ENCODE data around the gene IL4I1. TPM values are rescaled to one million over a fixed set of nuclear protein-coding genes. Genes with fewer than 3 reads are reported as not detected.

IL4I1 gene
- total RNA-seq, 1 experiment from 2014 or later: 8.2 TPM

DNA sequence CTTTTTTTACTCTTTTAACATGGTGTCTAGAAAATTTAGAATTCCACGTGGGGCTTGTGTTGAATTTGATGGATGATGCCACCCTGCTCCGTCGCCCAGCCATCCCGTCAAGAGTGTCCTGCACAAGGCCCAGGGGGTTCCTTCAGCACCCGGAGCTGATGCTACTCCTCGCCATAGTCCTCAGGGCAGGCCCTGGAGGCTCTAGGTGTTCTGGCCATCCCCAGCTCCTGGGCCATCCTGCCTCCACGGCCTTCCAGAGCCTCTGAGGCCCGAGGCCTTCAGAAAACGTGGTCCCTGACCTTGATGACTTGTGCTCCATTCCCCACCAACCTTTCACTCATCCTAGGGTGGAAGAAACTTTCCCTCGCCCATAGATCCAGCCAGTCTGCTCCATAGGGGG is 22.9 kb downstream of the IL4I1 start:
- no TSS peak for BruUV-seq (replicated peaks)
- H3K4me1 Mint-ChIP-seq (ENCODE audit: low read depth, unreplicated experiment): peaks cover 20% of the 10 kb centered on the region
- CTCF ChIA-PET: no interaction called here
- TF ChIP-seq, protein P1, sequence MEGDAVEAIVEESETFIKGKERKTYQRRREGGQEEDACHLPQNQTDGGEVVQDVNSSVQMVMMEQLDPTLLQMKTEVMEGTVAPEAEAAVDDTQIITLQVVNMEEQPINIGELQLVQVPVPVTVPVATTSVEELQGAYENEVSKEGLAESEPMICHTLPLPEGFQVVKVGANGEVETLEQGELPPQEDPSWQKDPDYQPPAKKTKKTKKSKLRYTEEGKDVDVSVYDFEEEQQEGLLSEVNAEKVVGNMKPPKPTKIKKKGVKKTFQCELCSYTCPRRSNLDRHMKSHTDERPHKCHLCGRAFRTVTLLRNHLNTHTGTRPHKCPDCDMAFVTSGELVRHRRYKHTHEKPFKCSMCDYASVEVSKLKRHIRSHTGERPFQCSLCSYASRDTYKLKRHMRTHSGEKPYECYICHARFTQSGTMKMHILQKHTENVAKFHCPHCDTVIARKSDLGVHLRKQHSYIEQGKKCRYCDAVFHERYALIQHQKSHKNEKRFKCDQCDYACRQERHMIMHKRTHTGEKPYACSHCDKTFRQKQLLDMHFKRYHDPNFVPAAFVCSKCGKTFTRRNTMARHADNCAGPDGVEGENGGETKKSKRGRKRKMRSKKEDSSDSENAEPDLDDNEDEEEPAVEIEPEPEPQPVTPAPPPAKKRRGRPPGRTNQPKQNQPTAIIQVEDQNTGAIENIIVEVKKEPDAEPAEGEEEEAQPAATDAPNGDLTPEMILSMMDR (IDR thresholded peaks at IDR 0.05; ENCODE audit: unreplicated experiment): no peak
- no peaks in the 10 kb centered on the region for H3K27me3 Mint-ChIP-seq (ENCODE audit: unreplicated experiment)
- H3K9me3 Mint-ChIP-seq (ENCODE audit: low read depth, unreplicated experiment): no peaks in the 10 kb centered on the region
- no peak for DNase-seq
- peaks cover 11% of the 10 kb centered on the region for H3K36me3 Mint-ChIP-seq (ENCODE audit: insufficient read depth, unreplicated experiment)
- H3K4me3 Mint-ChIP-seq (ENCODE audit: low read depth, unreplicated experiment): no peak overlapping the region
- no peak overlapping the region for H3K27ac Mint-ChIP-seq (ENCODE audit: unreplicated experiment)
- intact Hi-C loops (cut with micrococcal nuclease; ENCODE audit: unreplicated experiment): no loop called here

GRCh38 chr19:49873129-49873521 is 23.6 kb downstream of the IL4I1 start:
- CTCF ChIA-PET: no interaction called here
- BruUV-seq (replicated peaks): no TSS peak
- intact Hi-C loops (cut with micrococcal nuclease; ENCODE audit: unreplicated experiment): no loop called here

GRCh38 chr19:49872245-49873128 is 24.2 kb downstream of the IL4I1 start:
- Mint-ChIP-seq H3K27me3 (ENCODE audit: unreplicated experiment) (no peaks in the 10 kb centered on the region), H3K4me1 (ENCODE audit: low read depth, unreplicated experiment) (peaks cover 9% of the 10 kb centered on the region), H3K36me3 (ENCODE audit: insufficient read depth, unreplicated experiment) (peaks cover 11% of the 10 kb centered on the region), H3K4me3 (ENCODE audit: low read depth, unreplicated experiment) (peak overlapping the region; percentile 27), H3K27ac (ENCODE audit: unreplicated experiment) (no peak overlapping the region), H3K9me3 (ENCODE audit: low read depth, unreplicated experiment) (no peaks in the 10 kb centered on the region)
- intact Hi-C loops (cut with micrococcal nuclease; ENCODE audit: unreplicated experiment): no loop called here
- DNase-seq: no peak
- TF ChIP-seq, protein P1 (IDR thresholded peaks at IDR 0.05; ENCODE audit: unreplicated experiment): no peak
- no TSS peak for BruUV-seq (replicated peaks)
- CTCF ChIA-PET: no interaction called here

More at GRCh38 chr19:49873129-49873521, 23.6 kb downstream of the IL4I1 start:
- H3K4me3 Mint-ChIP-seq (ENCODE audit: low read depth, unreplicated experiment): no peak overlapping the region
- peaks cover 13% of the 10 kb centered on the region for H3K4me1 Mint-ChIP-seq (ENCODE audit: low read depth, unreplicated experiment)
- TF ChIP-seq, protein P1 (IDR thresholded peaks at IDR 0.05; ENCODE audit: unreplicated experiment): no peak
- no peak for DNase-seq
- no peaks in the 10 kb centered on the region for H3K9me3 Mint-ChIP-seq (ENCODE audit: low read depth, unreplicated experiment)
- no peaks in the 10 kb centered on the region for H3K27me3 Mint-ChIP-seq (ENCODE audit: unreplicated experiment)
- H3K27ac Mint-ChIP-seq (ENCODE audit: unreplicated experiment): no peak overlapping the region
- H3K36me3 Mint-ChIP-seq (ENCODE audit: insufficient read depth, unreplicated experiment): peaks cover 11% of the 10 kb centered on the region

DNA sequence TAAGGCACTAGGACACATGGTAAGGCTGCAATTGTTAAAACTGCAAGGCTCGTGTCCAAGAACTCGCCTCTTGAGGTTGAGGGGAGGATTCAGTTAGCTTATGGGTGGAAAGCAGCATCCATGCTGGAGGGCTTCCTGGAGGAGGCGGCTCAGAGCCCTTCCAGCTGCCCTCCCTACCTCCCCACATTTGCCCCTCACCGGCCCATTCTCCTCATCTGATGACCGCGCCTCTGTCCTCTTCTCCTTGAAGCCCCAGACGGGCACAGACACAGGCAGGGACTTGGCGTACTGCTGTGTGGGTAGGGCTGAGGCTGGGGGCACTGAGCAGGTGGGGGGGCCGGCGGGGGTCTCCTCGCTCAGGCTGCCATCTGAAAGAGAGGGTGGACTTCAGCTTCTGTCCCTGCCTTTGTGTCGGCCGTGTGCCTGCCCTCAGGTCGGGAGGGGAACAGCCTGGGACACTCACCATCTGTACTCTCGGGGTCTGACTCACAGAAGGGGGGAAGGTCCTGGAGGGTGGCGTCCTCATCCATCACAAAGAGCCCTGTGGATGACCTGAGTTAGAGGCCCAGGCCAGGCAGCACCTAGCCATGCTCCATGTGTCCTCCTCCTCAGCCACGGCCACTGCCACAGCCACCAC is 25.2 kb downstream of the IL4I1 start:
- TF ChIP-seq, protein P1 (IDR thresholded peaks at IDR 0.05; ENCODE audit: unreplicated experiment): no peak
- H3K9me3 Mint-ChIP-seq (ENCODE audit: low read depth, unreplicated experiment): no peaks in the 10 kb centered on the region
- intact Hi-C loops (cut with micrococcal nuclease; ENCODE audit: unreplicated experiment): no loop called here

More for the DNA sequence above, 25.2 kb downstream of the IL4I1 start:
- H3K4me1 Mint-ChIP-seq (ENCODE audit: low read depth, unreplicated experiment): peaks cover 15% of the 10 kb centered on the region
- BruUV-seq (replicated peaks): no TSS peak
- H3K36me3 Mint-ChIP-seq (ENCODE audit: insufficient read depth, unreplicated experiment): peaks cover 11% of the 10 kb centered on the region
- CTCF ChIA-PET: no interaction called here
- H3K27me3 Mint-ChIP-seq (ENCODE audit: unreplicated experiment): no peaks in the 10 kb centered on the region
- DNase-seq: no peak
- H3K4me3 Mint-ChIP-seq (ENCODE audit: low read depth, unreplicated experiment): peak overlapping the region; percentile 27
- H3K27ac Mint-ChIP-seq (ENCODE audit: unreplicated experiment): no peak overlapping the region

Data from Calu3 (cell line).